Activated CD8-positive, alpha-beta T cell treated with anti-CD3 and anti-CD28 coated beads, Interleukin-2, amount 10 ng/mL, durations not matched to agents 7 days and 5 days (primary cell): Measurements from ENCODE around the gene CEACAM18. TPM values are rescaled to one million over a fixed set of nuclear protein-coding genes. Genes with fewer than 3 reads are reported as not detected.

Source experiments
- ATAC-seq: fragments of 150-1000 bp; cut with Tn5 transposase; one replicate; pipeline ENCODE4 v1.10.0; 2021; ENCODE audit warnings: moderate library complexity
- CTCF ChIA-PET: fragments of 350-600 bp; sonication (Branson Sonifier 250); formaldehyde crosslinking; loops from one replicate; lab custom pipeline; 2021; ENCODE audit warnings: antibody characterized with exemption; lab: Charles Lee
- POLR2A ChIA-PET: fragments of 350-600 bp; sonication (Branson Sonifier 250); formaldehyde crosslinking; loops from one replicate; lab custom pipeline; 2021; ENCODE audit warnings: antibody characterized with exemption; lab: Charles Lee
- DNase-seq: peaks from one replicate; pipeline ENCODE4 v3.0.0-alpha.2; 2020
- H3K27ac Mint-ChIP-seq: one replicate; pipeline ENCODE4 v1.8.0; 2021; ENCODE audit warnings: mild to moderate bottlenecking, mixed read lengths
- H3K27me3 Mint-ChIP-seq: one replicate; pipeline ENCODE4 v1.8.0; 2021; ENCODE audit warnings: low read depth, mixed read lengths
- H3K36me3 Mint-ChIP-seq: one replicate; pipeline ENCODE4 v1.8.0; 2021; ENCODE audit warnings: low read depth, mixed read lengths
- H3K4me1 Mint-ChIP-seq: one replicate; pipeline ENCODE4 v1.8.0; 2021; ENCODE audit warnings: low read depth, mixed read lengths
- H3K4me3 Mint-ChIP-seq: one replicate; pipeline ENCODE4 v1.8.0; 2021; ENCODE audit warnings: mild to moderate bottlenecking, mixed read lengths
- H3K9me3 Mint-ChIP-seq: one replicate; pipeline ENCODE4 v1.8.0; 2022; ENCODE audit warnings: mixed read lengths; ENCODE audit not compliant: insufficient read depth
- total RNA-seq, 2 experiments: library from RNA; stranded (reverse); gene quantifications; one replicate each; pipeline ENCODE4 v1.2.3, GENCODE V29; 2021

CEACAM18 gene
- total RNA-seq, 2 experiments from 2014 or later = not detected

DNA sequence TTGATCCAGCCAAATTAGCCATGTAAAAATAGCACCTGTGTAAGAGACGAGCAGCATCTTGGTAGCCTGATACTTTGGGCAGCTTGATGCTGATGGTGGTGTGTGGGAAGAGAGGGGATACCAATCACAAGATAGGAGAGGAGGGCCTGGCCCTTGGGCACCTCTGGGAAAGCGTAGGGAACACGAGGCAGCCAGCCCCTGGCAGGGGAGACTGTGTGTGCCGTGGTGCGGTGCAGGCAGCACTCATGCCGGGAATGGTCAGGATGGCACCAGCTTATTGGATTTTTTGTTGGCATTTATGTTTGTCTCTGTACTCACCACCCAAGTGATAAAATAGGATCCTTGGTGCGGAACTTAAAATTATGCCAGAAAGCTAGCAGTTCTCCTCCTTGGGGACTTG lies 30.3 kb upstream of the CEACAM18 start:
- Mint-ChIP-seq H3K4me3 (peak overlapping the region; percentile 41), H3K4me1 (peaks cover 27% of the 10 kb centered on the region), H3K36me3 (peaks cover 3% of the 10 kb centered on the region), H3K27ac (peak overlapping the region; percentile 40), H3K27me3 (peaks cover 26% of the 10 kb centered on the region), H3K9me3 (peaks cover 6% of the 10 kb centered on the region)
- no peak for DNase-seq
- POLR2A ChIA-PET = interaction anchor here (0.9 kb wide), 1 partner anchor 76 kb away, joined by 3 read pairs; no protein-coding TSS in a partner anchor
- CTCF ChIA-PET = interaction anchor here (1.1 to 1.6 kb wide), 5 partner anchors 9 to 49 kb away, joined by 3 to 6 read pairs (median 4); no protein-coding TSS in a partner anchor
- ATAC-seq = peak; percentile 23

- H3K4me3 Mint-ChIP-seq = peak overlapping the region; percentile 41
- peak; percentile 44 for DNase-seq
- CTCF ChIA-PET = interaction anchor here (1.1 to 1.6 kb wide), 4 partner anchors 9 to 50 kb away, joined by 3 to 6 read pairs (median 4); no protein-coding TSS in a partner anchor
These were observed 29.8 kb upstream of the CEACAM18 start for GRCh38 chr19:51448411-51449016.

GRCh38 chr19:51450730-51451307 lies 27.5 kb upstream of the CEACAM18 start:
- H3K27me3 Mint-ChIP-seq = peaks cover 7% of the 10 kb centered on the region
- H3K36me3 Mint-ChIP-seq = peaks cover 4% of the 10 kb centered on the region
- POLR2A ChIA-PET = no interaction called here
- H3K4me3 Mint-ChIP-seq = no peak overlapping the region
- H3K4me1 Mint-ChIP-seq = peaks cover 25% of the 10 kb centered on the region
- no peak overlapping the region for H3K27ac Mint-ChIP-seq
- peaks cover 6% of the 10 kb centered on the region for H3K9me3 Mint-ChIP-seq
- ATAC-seq (no peak), DNase-seq (no peak)
- CTCF ChIA-PET = no interaction called here

More at GRCh38 chr19:51448411-51449016, 29.8 kb upstream of the CEACAM18 start:
- Mint-ChIP-seq H3K27me3 (peaks cover 22% of the 10 kb centered on the region), H3K36me3 (peaks cover 3% of the 10 kb centered on the region), H3K9me3 (peaks cover 6% of the 10 kb centered on the region), H3K4me1 (peaks cover 25% of the 10 kb centered on the region), H3K27ac (peak overlapping the region; percentile 40)
- peak; percentile 61 for ATAC-seq
- POLR2A ChIA-PET = interaction anchor here (0.7 to 0.9 kb wide), 2 partner anchors 33 to 77 kb away, joined by 3 to 4 read pairs; no protein-coding TSS in a partner anchor

GRCh38 chr19:51456541-51457290 lies 21.6 kb upstream of the CEACAM18 start:
- Mint-ChIP-seq H3K27me3 (peaks cover 10% of the 10 kb centered on the region), H3K27ac (no peak overlapping the region), H3K9me3 (no peaks in the 10 kb centered on the region), H3K4me3 (no peak overlapping the region), H3K4me1 (peaks cover 2% of the 10 kb centered on the region), H3K36me3 (peaks cover 1% of the 10 kb centered on the region)
- ATAC-seq = no peak
- ChIA-PET CTCF (no interaction called here), POLR2A (no interaction called here)
- DNase-seq = no peak

- DNase-seq (no peak), ATAC-seq (no peak)
- peaks cover 3% of the 10 kb centered on the region for H3K4me1 Mint-ChIP-seq
- no peaks in the 10 kb centered on the region for H3K9me3 Mint-ChIP-seq
- peaks cover 1% of the 10 kb centered on the region for H3K36me3 Mint-ChIP-seq
- no peak overlapping the region for H3K4me3 Mint-ChIP-seq
- POLR2A ChIA-PET = no interaction called here
- peaks cover 12% of the 10 kb centered on the region for H3K27me3 Mint-ChIP-seq
- CTCF ChIA-PET = no interaction called here
- no peak overlapping the region for H3K27ac Mint-ChIP-seq
These were observed 20.9 kb upstream of the CEACAM18 start for GRCh38 chr19:51457351-51458013.

DNA sequence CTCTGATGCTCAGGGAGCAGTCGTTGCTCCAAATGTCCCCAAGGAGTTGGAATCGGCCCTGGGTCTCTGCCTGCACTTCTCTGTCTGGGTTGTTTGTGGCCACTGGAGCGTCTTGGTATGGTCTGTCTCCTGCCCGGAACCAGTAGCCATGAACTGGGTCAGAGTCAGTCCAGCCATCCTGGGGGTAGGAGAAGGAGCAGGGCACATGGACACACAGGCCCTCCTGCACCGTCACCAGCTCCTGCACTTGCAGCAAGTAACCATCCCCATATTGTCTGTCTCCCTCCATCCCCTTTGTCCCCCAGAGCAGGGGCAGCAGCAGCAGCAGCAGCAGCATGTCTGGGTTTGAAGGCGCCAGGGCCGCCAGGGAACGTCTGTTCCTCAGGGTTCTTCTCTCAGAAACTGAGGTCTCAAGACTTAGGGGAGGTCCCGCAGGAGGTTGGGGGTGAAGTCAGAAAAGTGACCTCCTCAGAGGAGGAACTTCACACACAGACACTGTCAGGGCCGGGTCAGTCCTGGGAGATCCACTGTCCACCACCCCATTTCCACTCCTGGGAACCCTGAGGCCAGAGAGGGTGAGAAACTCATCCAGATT lies 20.2 kb upstream of the CEACAM18 start, which contains the start of gene SIGLEC8:
Gene SIGLEC8, minus strand, starts transcription at position 404 of the 595 bp plus-strand sequence. Its CDS starts 67 bp downstream, at position 337.
- H3K4me3 Mint-ChIP-seq = no peak within 1 kb of the TSS
- H3K4me1 Mint-ChIP-seq = peaks cover 7% of the 10 kb centered on the region
- no peaks in the 10 kb centered on the region for H3K9me3 Mint-ChIP-seq
- H3K27me3 Mint-ChIP-seq = peaks cover 16% of the 10 kb centered on the region
- H3K36me3 Mint-ChIP-seq = peaks cover 1% of the 10 kb centered on the region
- ATAC-seq (no peak), DNase-seq (no peak)
- ChIA-PET CTCF (no interaction called here), POLR2A (no interaction called here)
- H3K27ac Mint-ChIP-seq = no peak within 1 kb of the TSS

DNA sequence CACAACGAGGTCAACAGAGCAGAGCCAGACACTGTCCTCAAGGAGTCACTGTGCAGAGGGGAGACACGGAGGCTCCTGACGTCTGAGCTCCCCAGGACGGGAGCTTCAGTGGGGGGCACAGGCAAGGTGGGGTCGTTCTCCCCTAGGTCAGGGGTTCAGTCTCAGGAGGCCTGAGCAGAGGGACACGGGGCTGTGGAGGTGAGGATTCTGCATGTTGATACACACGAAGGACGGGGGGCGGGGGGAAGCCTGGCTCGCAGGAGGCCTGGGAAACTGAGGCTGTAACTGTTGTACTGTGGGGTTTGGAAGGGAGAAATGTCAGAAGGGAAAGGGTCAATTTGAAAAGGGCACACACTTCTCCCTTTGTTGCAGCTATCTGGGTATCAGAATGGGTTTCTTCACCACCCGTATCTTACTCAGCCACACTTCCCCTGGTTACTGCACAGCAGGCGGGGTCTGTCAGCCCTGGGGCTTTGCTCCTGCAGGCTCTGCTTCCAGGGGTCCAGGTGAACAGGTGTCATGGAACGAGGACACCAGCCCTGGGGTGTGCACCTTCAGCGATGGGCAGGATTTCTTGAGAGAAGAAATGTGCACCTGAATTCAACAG lies 19.3 kb upstream of the CEACAM18 start:
- ATAC-seq = no peak
- H3K9me3 Mint-ChIP-seq = no peaks in the 10 kb centered on the region
- peaks cover 21% of the 10 kb centered on the region for H3K27me3 Mint-ChIP-seq
- H3K27ac Mint-ChIP-seq = no peak overlapping the region
- DNase-seq = no peak
- H3K4me1 Mint-ChIP-seq = peaks cover 12% of the 10 kb centered on the region
- H3K4me3 Mint-ChIP-seq = no peak overlapping the region
- ChIA-PET CTCF (no interaction called here), POLR2A (no interaction called here)
- H3K36me3 Mint-ChIP-seq = no peaks in the 10 kb centered on the region

DNA sequence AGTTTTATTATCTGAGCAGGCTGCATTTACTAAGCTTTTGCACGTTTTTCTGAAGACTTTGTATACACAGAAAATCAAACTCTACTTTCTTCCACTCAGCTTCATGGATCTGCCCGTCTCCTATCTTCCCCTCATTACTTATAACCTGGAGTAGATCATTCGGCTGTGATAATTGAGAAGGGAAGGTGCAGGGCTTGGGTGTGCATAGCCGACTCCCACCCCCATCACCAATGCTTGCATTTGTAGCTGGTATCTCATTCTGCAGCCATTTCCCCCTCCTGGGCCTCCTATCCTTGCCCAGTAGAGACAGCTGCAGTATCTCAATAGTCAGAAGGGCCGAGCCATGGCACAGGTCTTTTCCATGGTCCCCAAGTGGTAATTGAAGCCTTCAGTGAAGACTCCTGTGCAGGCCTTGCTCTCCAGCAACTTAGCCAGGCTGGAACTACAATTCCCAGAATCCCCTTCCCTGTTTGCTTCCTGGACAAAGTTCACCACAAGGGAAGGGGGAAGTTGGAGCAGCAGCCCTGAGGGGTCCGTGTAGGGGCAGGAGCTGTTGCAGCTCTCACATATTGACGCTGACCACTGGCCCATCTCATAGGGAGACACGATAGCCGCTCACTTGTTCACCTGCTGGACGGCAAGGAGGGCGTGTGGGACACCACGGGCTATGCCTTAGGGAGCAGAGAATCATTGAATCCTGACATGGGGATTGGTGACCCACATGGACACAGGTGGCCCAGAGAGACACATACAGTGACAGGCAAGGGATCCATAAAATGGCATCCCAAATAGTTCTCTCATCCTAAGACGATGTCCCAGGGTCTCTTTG lies 18.0 kb upstream of the CEACAM18 start:
- Mint-ChIP-seq H3K4me1 (peaks cover 16% of the 10 kb centered on the region), H3K27ac (no peak overlapping the region), H3K27me3 (peaks cover 30% of the 10 kb centered on the region)

GRCh38 chr19:51461723-51462161 lies 16.6 kb upstream of the CEACAM18 start:
- Mint-ChIP-seq H3K36me3 (peaks cover 2% of the 10 kb centered on the region), H3K27me3 (peaks cover 41% of the 10 kb centered on the region), H3K4me3 (no peak overlapping the region), H3K27ac (no peak overlapping the region), H3K4me1 (peaks cover 16% of the 10 kb centered on the region), H3K9me3 (no peaks in the 10 kb centered on the region)
- CTCF ChIA-PET = interaction anchor here (1.0 to 2.1 kb wide), 2 partner anchors 11 to 195 kb away, joined by 4 to 5 read pairs; no protein-coding TSS in a partner anchor
- DNase-seq (no peak), ATAC-seq (no peak)
- POLR2A ChIA-PET = no interaction called here

More for the DNA sequence above, 18.0 kb upstream of the CEACAM18 start:
- ATAC-seq (no peak), DNase-seq (no peak)
- ChIA-PET CTCF (interaction anchor here (2.1 kb wide), 1 partner anchor 197 kb away, joined by 4 read pairs; no protein-coding TSS in a partner anchor), POLR2A (no interaction called here)
- Mint-ChIP-seq H3K4me3 (no peak overlapping the region), H3K36me3 (peaks cover 2% of the 10 kb centered on the region), H3K9me3 (no peaks in the 10 kb centered on the region)

DNA sequence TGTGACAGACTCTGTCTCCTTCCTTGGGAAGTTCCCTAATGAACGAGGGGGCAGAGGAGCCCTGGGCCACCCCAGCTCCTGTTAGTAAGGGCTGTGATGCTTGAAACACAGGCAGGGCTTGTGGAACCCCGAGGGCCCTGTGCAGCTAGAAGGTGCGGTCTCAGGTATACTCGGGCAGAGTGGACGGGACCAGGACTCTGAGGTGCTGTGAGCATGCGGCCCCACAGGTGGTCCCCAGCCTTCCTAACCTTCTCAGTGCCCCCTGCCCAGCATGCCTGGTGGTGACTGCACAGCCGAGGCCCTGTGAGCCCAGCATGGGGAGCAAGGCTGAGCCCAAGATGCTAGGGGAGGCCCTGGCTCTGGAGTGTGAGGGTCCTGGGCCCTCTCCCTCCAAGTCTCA lies 16.1 kb upstream of the CEACAM18 start:
- DNase-seq = no peak
- no peak for ATAC-seq
- no peak overlapping the region for H3K27ac Mint-ChIP-seq
- no peak overlapping the region for H3K4me3 Mint-ChIP-seq
- H3K27me3 Mint-ChIP-seq = peaks cover 46% of the 10 kb centered on the region
- H3K4me1 Mint-ChIP-seq = peaks cover 16% of the 10 kb centered on the region
- ChIA-PET CTCF (interaction anchor here (2.1 kb wide), 1 partner anchor 195 kb away, joined by 4 read pairs; no protein-coding TSS in a partner anchor), POLR2A (no interaction called here)
- peaks cover 2% of the 10 kb centered on the region for H3K36me3 Mint-ChIP-seq
- H3K9me3 Mint-ChIP-seq = no peaks in the 10 kb centered on the region
